Thyroid gland (tissue), 4 donors: ENCODE results near the gene PXMP4.

Source experiments
- POLR2A ChIP-seq, 2 donors: fragments of 450-650 bp; IDR thresholded peaks; one replicate each; pipeline ENCODE4 v1.6.1; 2017; ENCODE audit warnings: antibody characterized with exemption in 2 of 2, mild to moderate bottlenecking in 2 of 2, moderate library complexity in 1 of 2
- TF ChIP-seq, protein P1 (sequence below), 6 experiments: fragments of 200-600 bp in 3 of 6; fragments of 450-650 bp in 3 of 6; sonication (generic) in 3 of 6; IDR thresholded peaks; one replicate each; pipeline ENCODE4 v1.5.1; 2016 to 2019; ENCODE audit warnings: antibody characterized with exemption in 6 of 6, mild to moderate bottlenecking in 2 of 6, inconsistent platforms in 1 of 6, moderate library complexity in 1 of 6

DNA sequence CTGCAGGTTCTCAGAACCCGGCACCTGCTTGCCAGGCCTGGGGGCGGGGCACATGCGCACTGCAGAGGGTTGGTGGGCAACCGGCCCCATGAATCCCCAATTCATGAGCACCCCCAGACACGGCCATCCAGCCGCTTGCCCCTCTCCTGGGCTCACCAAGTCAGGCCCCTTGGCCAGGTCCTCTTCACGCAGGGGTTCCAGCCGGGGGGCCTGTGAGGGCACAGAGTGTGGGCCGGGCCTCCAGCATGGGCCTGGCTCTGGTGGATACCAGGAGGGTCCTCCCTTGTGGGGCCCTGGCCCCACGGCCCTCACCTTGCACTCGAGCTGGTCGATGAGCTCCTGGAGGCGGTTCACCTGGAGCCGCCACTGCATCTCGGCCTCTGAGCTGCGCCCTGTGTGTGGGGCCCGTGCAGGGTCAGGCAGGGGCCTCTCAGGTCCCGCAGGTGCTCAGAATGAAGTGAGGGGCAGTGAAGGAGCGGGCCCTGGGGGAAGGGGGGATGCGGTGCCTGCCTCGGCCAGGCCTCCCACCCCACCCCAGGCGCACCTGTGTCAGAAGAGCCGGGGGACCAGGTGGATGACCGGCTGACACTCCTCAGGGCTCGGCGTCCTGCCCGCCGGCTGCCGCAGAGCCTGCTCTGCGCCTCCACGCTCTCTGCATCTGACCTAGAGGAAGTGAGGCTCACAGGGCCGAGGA, 60.6 kb downstream of the PXMP4 start:
- TF ChIP-seq, protein P1, sequence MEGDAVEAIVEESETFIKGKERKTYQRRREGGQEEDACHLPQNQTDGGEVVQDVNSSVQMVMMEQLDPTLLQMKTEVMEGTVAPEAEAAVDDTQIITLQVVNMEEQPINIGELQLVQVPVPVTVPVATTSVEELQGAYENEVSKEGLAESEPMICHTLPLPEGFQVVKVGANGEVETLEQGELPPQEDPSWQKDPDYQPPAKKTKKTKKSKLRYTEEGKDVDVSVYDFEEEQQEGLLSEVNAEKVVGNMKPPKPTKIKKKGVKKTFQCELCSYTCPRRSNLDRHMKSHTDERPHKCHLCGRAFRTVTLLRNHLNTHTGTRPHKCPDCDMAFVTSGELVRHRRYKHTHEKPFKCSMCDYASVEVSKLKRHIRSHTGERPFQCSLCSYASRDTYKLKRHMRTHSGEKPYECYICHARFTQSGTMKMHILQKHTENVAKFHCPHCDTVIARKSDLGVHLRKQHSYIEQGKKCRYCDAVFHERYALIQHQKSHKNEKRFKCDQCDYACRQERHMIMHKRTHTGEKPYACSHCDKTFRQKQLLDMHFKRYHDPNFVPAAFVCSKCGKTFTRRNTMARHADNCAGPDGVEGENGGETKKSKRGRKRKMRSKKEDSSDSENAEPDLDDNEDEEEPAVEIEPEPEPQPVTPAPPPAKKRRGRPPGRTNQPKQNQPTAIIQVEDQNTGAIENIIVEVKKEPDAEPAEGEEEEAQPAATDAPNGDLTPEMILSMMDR (IDR thresholded peaks at IDR 0.05), result no peak
- no peak for TF ChIP-seq POLR2A (IDR thresholded peaks at IDR 0.05)
